ENCODE results near the gene GRK5.

GRCh38 chr10:119364645-119365600 lies 157.6 kb downstream of the GRK5 start:
- peak; percentile 7 for TF ChIP-seq CTCF (IDR thresholded peaks at IDR 0.05; ENCODE audit: borderline replicate concordance, extremely low read depth, low read length, poor library complexity, severe bottlenecking)
- no peak for TF ChIP-seq EZH2 (IDR thresholded peaks at IDR 0.05; ENCODE audit: borderline replicate concordance, low read depth, low read length, severe bottlenecking)
